Bronchial epithelial cell (primary cell): ENCODE measurements around the gene FMNL3. TPM values are rescaled to one million over a fixed set of nuclear protein-coding genes. Genes with fewer than 3 reads are reported as not detected.

ENCODE experiments used
- DNase-seq: peaks from one replicate; pipeline ENCODE4 v3.0.0-alpha.2; 2010; ENCODE audit warnings: low read depth
- FAIRE-seq: peaks from 2 replicates; lab custom pipeline; 2011; peaks lifted over from hg19 to GRCh38; lab: Jason Lieb, UNC
- H3K27me3 ChIP-seq: 2 replicates; pipeline ENCODE4 v1.5.1; 2011; ENCODE audit warnings: low read length; ENCODE audit not compliant: control insufficient read depth, insufficient read depth
- H3K36me3 ChIP-seq: 2 replicates; pipeline ENCODE4 v1.5.1; 2011; ENCODE audit warnings: low read length; ENCODE audit not compliant: control insufficient read depth, insufficient read depth
- H3K4me3 ChIP-seq: 2 replicates; pipeline ENCODE4 v1.5.1; 2011; ENCODE audit warnings: mild to moderate bottlenecking, low read depth, low read length, control low read depth
- CTCF ChIP-seq: IDR thresholded peaks from 2 replicates; pipeline ENCODE4 v1.5.1; 2011; ENCODE audit warnings: mild to moderate bottlenecking, moderate library complexity, low read length, control low read depth, inconsistent platforms; ENCODE audit not compliant: insufficient read depth, severe bottlenecking
- total RNA-seq: library from RNA; depleted of rRNA; stranded (reverse); fragments of >200 nt; gene quantifications from 2 replicates; pipeline ENCODE4 v1.2.1, GENCODE V29; 2014

FMNL3 gene
- total RNA-seq, 1 donor from 2014 or later, result 2.6 TPM

GRCh38 chr12:49669796-49670195 is 37.4 kb downstream of the FMNL3 start:
- H3K4me3 ChIP-seq, result no peak overlapping the region
- DNase-seq (no peak), FAIRE-seq (no peak)
- H3K36me3 ChIP-seq, result no peaks in the 10 kb centered on the region
- no peaks in the 10 kb centered on the region for H3K27me3 ChIP-seq
- no peak for TF ChIP-seq CTCF

- FAIRE-seq (no peak), DNase-seq (peak; percentile 33)
- H3K4me3 ChIP-seq, result no peak overlapping the region
- H3K36me3 ChIP-seq, result no peaks in the 10 kb centered on the region
- no peak for TF ChIP-seq CTCF
- H3K27me3 ChIP-seq, result no peaks in the 10 kb centered on the region
Measured at GRCh38 chr12:49667325-49668090, 39.7 kb downstream of the FMNL3 start.

- Histone ChIP-seq H3K27me3 (no peaks in the 10 kb centered on the region), H3K36me3 (no peaks in the 10 kb centered on the region), H3K4me3 (no peak overlapping the region)
- DNase-seq, result no peak
- TF ChIP-seq CTCF, result no peak
- FAIRE-seq, result no peak
Measured at GRCh38 chr12:49666176-49666575, 41.0 kb downstream of the FMNL3 start.

DNA sequence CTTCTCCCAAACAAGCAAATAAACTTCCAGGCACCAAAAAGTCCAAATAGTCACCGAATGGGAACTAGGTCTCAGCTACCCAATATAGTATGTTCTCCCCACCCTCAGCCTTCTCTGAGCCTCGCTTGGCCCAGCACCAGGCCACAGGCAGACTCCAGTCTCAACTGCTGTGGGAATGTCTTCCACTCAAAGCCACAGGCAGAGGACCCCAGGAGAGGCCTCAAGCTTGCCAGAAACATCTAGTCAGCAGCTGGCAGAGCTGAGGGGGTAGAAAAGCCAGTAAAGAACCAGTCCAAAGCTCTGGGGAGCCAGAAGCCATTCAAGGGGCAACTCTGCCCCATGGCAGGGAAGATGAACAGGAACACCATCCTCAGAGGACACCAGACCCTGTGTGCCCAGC is 41.8 kb downstream of the FMNL3 start:
- H3K36me3 ChIP-seq, result no peaks in the 10 kb centered on the region
- H3K27me3 ChIP-seq, result no peaks in the 10 kb centered on the region
- FAIRE-seq (no peak), DNase-seq (no peak)
- no peak overlapping the region for H3K4me3 ChIP-seq
- no peak for TF ChIP-seq CTCF

- no peaks in the 10 kb centered on the region for H3K27me3 ChIP-seq
- DNase-seq (peak; percentile 31), FAIRE-seq (no peak)
- H3K4me3 ChIP-seq, result no peak overlapping the region
- no peaks in the 10 kb centered on the region for H3K36me3 ChIP-seq
- TF ChIP-seq CTCF, result no peak
Measured at GRCh38 chr12:49664591-49665239, 42.5 kb downstream of the FMNL3 start.
